H1 (cell line): ENCODE results near the gene KMT5B. TPM values are rescaled to one million over a fixed set of nuclear protein-coding genes. Genes with fewer than 3 reads are reported as not detected.

Experiments used
- CBX8 ChIP-seq: fragments of 300-800, 300-1000 bp; sonication (generic); IDR thresholded peaks from 2 replicates; pipeline ENCODE4 v1.7.1; 2016; ENCODE audit warnings: low read depth, low read length, borderline replicate concordance
- CTCF ChIP-seq, 3 experiments: IDR thresholded peaks; 1 replicate in 2 of 3; 2 replicates in 1 of 3; pipeline versions ENCODE4 v1.5.1 to v1.6.1; 2011; ENCODE audit warnings: low read length in 3 of 3, mild to moderate bottlenecking in 3 of 3, inconsistent platforms in 2 of 3, low read depth in 1 of 3, moderate library complexity in 1 of 3; ENCODE audit not compliant: insufficient read depth in 1 of 3; ENCODE audit errors: control extremely low read depth in 1 of 3
- EGR1 ChIP-seq: IDR thresholded peaks from 2 replicates; pipeline ENCODE4 v1.6.1; 2011; ENCODE audit warnings: low read depth, low read length, borderline replicate concordance
- EP300 ChIP-seq, 2 experiments: IDR thresholded peaks; 1 replicate in 1 of 2; 2 replicates in 1 of 2; pipeline ENCODE4 v1.6.1; 2011 to 2012; ENCODE audit warnings: low read depth in 2 of 2, low read length in 2 of 2, mild to moderate bottlenecking in 2 of 2, borderline replicate concordance in 1 of 2, inconsistent platforms in 1 of 2, moderate library complexity in 1 of 2
- POU5F1 ChIP-seq: IDR thresholded peaks from 2 replicates; pipeline ENCODE4 v1.6.1; 2011; ENCODE audit warnings: low read depth, mild to moderate bottlenecking, low read length, moderate library complexity
- SAP30 ChIP-seq: fragments of 300-600 bp; sonication (generic); IDR thresholded peaks from 2 replicates; pipeline ENCODE4 v1.7.1; 2012; ENCODE audit warnings: low read length, moderate library complexity, mild to moderate bottlenecking, inconsistent platforms; ENCODE audit not compliant: insufficient read depth, insufficient replicate concordance
- SRF ChIP-seq: IDR thresholded peaks from 2 replicates; pipeline ENCODE4 v1.6.1; 2011; ENCODE audit warnings: mild to moderate bottlenecking, low read depth, low read length, moderate library complexity
- TAF7 ChIP-seq: optimal IDR thresholded peaks from 2 replicates; pipeline ENCODE3; 2011; ENCODE audit warnings: low read depth, mild to moderate bottlenecking, inconsistent platforms, low read length, moderate library complexity, borderline replicate concordance
- USF2 ChIP-seq: IDR thresholded peaks from 2 replicates; pipeline ENCODE4 v1.6.1; 2011; ENCODE audit warnings: low read length, improper control_type of control experiment
- ZNF274 ChIP-seq: IDR thresholded peaks from 2 replicates; pipeline ENCODE4 v1.7.0; 2012; ENCODE audit warnings: low read length, borderline replicate concordance; ENCODE audit errors: extremely low read depth
- polyA plus RNA-seq, 7 experiments: library from polyadenylated mRNA; depleted of rRNA in 3 of 7; stranded (reverse) in 5 of 7; unstranded in 2 of 7; fragments of >200 nt in 5 of 7; fragments of 200-250 nt in 2 of 7; gene quantifications; 1 replicate in 5 of 7; 2 replicates in 1 of 7; 4 replicates in 1 of 7; pipeline versions ENCODE4 v1.2.1 to v1.2.3, GENCODE V29; 2011 to 2013; ENCODE audit warnings: missing spikeins in 2 of 7, mixed read lengths in 2 of 7
- total RNA-seq: library from RNA; stranded (reverse); fragmentation: NEBNext Ultra II Directional; extraction: Animal tissue kit (Norgen Biotek cat#: 25700); gene quantifications from 2 replicates; pipeline ENCODE4 v1.2.1, GENCODE V29; 2021

The KMT5B gene
- total and polyA plus RNA-seq, 2 of the 8 experiments (the other 6 are each of a cell fraction or from before 2014, with no cell fraction given): 11.0 to 40.8 TPM

GRCh38 chr11:68206211-68206610, 6.9 kb downstream of the KMT5B start (continued):
- TF ChIP-seq POU5F1 (no peak), SAP30 (no peak), CTCF (IDR thresholded peaks at IDR 0.05; ENCODE audit: control extremely low read depth in 1 of 3, insufficient read depth in 1 of 3, low read depth in 1 of 3, low read length in 3 of 3) (peak in 2 of 3 experiments; percentile 65 to 80; a peak in 3 of 4 replicates), TAF7 (no peak), EGR1 (no peak), CBX8 (no peak), USF2 (no peak), EP300 (IDR thresholded peaks at IDR 0.05; ENCODE audit: borderline replicate concordance in 1 of 2, low read depth in 2 of 2, low read length in 2 of 2) (no peak), ZNF274 (no peak), SRF (no peak)
